ENCODE measurements around the gene OR7A5.

GRCh38 chr19:14817052-14817451 lies 17.9 kb downstream of the OR7A5 start:
- no peak for TF ChIP-seq SPI1 (IDR thresholded peaks at IDR 0.05; ENCODE audit: low read depth, low read length)
- TF ChIP-seq POLR2AphosphoS5 (IDR thresholded peaks at IDR 0.05; ENCODE audit: low read depth, low read length) = no peak
- TF ChIP-seq POU2F2 (IDR thresholded peaks at IDR 0.05; ENCODE audit: low read depth, low read length) = no peak

All from GM12891 (cell line).